HL-60/S4 treated with retinoic acid at 250 ng/mL for 4 days and 3 days (cell line): ENCODE results near the gene EYA2.

ENCODE experiments used
- in situ Hi-C: fragments of 300-500 bp; cut with MboI; formaldehyde crosslinking; loops from 2 replicates; pipeline ENCODE4 v1.7.0; 2022; ENCODE audit warnings: low sequenced_read_pairs

The EYA2 gene

GRCh38 chr20:46999801-47000465 lies 105.3 kb downstream of the EYA2 start:
- in situ Hi-C loops: no loop called here

GRCh38 chr20:47003223-47003622 lies 108.6 kb downstream of the EYA2 start:
- in situ Hi-C loops: no loop called here

DNA sequence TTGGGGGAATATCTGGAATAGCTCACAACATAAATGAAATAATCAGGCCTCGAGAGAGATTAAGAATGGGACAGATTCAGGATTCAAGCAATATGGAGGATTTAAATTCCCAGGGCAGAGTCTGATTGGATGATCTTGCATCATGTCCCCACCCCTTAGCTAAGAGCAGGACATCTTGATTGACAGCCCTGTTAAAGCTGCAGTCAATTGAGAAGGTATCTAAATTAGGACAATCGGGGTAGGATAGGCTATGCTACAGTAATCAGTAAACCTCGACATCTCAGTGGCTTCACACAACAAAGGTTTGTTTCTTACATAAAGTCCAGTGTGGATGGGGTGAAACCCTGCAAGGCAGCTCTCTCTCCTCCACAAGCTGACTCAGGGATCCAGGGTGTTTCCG lies 109.5 kb downstream of the EYA2 start:
- in situ Hi-C loops: no loop called here

- in situ Hi-C loops: no loop called here
These were observed 113.4 kb downstream of the EYA2 start for GRCh38 chr20:47007826-47008655.

GRCh38 chr20:47008842-47009518 lies 114.3 kb downstream of the EYA2 start:
- in situ Hi-C loops: no loop called here

DNA sequence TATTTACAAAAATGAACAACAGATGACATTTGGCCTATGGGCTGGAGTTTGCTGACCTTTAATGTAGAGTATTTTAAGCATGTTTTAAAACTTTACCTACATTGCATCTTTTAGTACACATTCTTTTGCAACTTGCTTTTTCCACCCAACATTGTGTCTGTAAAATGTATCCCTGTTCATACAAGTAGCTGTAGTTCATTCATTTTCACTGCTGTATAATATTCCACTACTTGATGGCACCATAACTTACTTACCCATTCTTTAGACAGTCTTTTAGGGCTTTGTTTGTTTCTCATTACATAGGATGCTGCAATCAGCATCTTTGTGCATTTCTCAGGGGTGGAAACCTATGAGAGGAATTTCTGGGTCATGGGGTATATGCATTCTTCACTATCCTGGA lies 115.1 kb downstream of the EYA2 start:
- in situ Hi-C loops: no loop called here

DNA sequence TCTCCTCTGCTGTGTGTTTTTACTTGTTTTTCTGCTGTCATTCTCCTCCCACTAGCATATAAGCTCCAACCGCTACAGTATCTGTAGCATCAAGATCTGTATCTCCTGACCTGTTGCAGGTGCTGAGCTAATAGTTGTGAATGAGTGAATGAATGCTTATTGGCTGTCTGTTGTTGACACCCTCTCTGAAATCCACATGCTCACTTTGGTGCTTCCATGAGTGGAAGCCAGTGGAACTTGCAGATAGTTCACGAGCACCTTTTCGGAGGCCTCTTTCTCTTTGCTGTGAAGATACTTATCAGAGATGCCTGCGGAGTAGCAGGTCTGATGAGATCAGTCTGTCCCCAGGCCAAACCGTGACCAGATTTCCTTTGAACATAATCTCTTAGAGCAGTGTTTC lies 117.3 kb downstream of the EYA2 start:
- in situ Hi-C loops: no loop called here

GRCh38 chr20:47013606-47014005 lies 119.0 kb downstream of the EYA2 start:
- in situ Hi-C loops: no loop called here

GRCh38 chr20:47016068-47016664 lies 121.5 kb downstream of the EYA2 start:
- in situ Hi-C loops: no loop called here

GRCh38 chr20:47018381-47018780 lies 123.7 kb downstream of the EYA2 start:
- in situ Hi-C loops: no loop called here

GRCh38 chr20:47019121-47019824 lies 124.6 kb downstream of the EYA2 start:
- in situ Hi-C loops: no loop called here

DNA sequence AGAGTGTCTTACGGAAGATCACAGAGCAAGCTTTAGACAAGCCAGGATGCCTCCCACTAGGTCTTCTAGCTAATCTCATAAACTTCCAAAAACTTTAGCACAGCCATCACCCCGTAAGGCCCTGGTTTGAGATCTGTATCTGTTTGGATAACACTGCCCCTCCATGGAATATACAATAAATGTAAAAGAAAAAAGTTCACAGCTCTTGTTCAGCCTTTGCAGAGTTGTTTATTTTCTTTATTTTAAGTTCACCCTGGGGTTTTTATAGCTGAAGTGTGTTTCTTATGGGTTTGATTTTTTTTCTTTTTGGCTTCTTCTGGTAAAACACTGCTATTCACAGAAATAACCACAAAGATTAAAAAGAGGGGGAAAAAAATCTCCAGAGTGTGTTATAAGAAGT lies 125.6 kb downstream of the EYA2 start:
- in situ Hi-C loops: no loop called here

- in situ Hi-C loops: no loop called here
These were observed 127.2 kb downstream of the EYA2 start for GRCh38 chr20:47021850-47022249.

GRCh38 chr20:47024461-47024937 lies 129.9 kb downstream of the EYA2 start:
- in situ Hi-C loops: no loop called here

DNA sequence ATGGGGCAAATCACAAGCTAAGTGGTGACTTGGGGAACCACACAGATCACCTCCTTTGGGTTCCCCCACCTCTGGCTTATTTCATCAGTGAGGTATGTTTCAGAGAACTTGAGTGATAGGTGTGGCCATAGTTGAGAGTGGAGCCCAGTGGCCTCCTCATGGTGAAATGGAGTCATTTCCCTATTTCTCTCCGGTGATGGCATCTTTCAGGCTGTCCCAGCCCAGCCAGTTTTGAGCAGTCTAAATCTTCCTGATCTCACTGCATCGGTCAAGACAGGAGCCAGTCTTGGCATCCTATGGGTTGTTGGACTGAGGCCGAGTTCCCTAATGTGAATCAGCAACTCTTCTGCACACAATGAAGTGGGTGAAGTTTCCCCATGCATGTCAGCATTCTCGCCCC lies 132.4 kb downstream of the EYA2 start:
- in situ Hi-C loops: no loop called here

DNA sequence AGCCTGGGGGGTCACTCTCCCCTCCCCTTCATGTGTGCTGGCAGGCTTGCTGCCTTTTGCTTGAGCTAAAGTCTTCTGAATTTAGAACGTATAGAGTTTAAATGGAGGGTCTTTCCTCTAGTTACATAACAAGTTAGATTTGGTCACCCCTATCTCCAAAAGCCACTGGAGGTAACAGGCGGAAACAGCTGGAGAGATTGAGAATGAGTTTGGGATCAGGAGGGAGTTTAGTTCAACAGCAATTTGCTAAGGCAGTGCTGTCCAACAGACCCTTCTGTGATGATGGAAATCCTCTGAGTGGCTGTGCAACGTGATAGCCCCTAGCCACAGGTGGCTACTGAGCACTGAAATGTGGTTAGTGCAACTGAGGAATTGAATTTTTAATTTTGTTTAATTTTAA lies 132.8 kb downstream of the EYA2 start:
- in situ Hi-C loops: no loop called here

DNA sequence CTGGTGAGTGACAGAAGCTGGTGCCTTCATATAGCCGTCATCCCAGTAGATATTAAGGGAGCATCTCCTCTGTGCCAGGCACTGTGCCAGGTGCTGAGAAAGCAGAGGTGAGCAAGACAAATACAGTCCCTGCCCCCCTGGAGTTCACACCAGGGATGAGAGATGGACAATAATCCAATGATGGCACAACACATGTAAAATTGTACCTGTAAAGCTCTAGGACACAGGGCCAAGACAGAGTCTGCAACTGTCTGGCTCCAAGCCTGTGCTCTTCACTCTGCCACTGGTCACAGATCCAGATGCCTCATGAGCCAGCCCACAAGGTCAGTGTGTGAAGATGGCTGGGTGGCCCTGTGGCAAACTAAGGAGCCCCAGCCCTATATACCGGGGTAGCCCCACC lies 133.8 kb downstream of the EYA2 start:
- in situ Hi-C loops: no loop called here

DNA sequence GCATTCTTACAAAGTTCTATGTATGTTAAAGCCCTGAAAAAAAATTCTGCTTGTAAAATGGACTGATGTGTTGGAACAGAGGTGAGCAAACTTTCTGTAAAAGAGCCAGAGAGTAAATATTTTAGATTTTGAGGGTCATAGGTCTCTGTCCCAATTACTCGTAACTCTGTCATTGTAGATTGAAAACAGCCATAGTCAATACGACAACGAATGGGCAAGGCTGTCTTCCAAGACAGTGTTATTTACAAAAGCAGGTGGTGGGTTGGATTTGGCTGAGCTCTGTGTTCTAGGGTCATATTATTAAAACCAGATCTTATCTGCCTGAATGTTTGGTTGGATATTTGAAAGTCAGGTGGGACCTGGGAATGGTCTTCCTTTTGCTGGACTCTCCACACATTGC lies 135.2 kb downstream of the EYA2 start:
- in situ Hi-C loops: no loop called here

DNA sequence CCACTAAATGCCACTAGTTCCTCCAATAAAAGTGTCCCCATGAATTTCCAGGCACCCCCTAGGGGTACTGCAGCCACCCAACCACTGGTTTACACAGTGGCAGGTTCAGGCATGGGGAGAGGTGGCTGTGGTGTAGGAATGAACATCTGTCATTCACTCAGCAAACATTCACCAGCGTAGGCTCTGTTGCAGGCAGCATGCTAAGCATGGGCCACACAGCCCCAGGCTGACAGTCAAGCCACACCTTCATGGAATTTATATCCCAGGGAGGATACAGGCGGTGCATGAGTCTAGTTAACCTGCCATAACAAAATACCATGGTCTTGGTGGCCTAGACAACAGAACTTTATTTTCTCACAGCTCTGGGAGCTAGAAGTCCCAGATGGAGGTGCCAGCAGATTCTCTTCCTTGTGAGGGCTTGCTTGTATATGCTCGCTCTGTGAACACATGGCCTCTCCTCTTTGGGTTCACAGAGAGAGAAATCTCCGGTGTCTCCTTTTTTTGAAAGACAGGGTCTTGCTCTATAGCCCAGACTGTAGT lies 135.7 kb downstream of the EYA2 start:
- in situ Hi-C loops: no loop called here

DNA sequence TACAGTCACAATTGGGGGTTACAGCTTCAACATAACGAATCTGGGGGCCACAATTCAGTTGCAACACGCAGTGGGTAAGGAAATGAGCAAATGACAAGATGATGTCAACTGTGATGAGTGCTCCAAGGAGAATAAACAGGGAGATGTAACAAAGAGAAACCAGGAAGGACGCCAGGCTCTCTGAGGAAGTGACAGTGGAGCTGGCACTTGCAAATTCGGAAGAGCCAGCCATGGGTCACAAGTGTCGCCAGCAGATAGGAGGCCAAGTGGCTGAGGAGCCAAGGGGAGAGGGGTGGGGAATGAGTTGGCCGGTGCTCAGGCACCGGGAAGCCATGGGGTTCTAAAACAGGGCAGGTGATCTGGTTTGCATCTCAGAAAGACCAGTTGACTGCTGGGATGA lies 136.4 kb downstream of the EYA2 start:
- in situ Hi-C loops: no loop called here

DNA sequence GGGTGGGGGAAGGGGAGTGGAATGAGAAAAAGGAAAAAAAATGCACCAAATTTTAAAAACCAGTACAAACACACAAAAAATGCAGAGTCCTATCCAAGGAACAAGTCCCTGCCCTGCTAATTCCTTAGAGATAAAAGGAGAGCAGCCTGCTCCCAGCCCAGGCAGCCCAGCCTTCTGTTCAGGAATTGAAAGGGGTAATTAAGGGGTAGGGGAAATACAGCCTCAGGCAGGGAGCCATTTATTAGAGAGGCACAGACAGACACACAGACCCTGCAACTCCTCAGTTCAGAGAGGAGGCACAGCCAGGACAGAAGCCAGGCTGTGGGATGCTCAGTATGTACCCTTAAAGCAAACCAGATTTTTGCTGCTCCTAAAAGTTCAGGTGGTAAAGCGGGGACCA lies 137.2 kb downstream of the EYA2 start:
- in situ Hi-C loops: no loop called here
